Endothelial cell of umbilical vein (primary cell): ENCODE measurements around the gene IPO5. TPM values are rescaled to one million over a fixed set of nuclear protein-coding genes. Genes with fewer than 3 reads are reported as not detected.

Source experiments
- BruUV-seq: library from RNA; stranded (reverse); fragments of 400-500 nt; replicated peaks from 2 replicates; lab custom pipeline; 2021; lab: Mats Ljungman, UMichigan
- CTCF ChIA-PET: fragments of 300-600, 350-600 bp; sonication (Branson Sonifier 250); formaldehyde crosslinking; loops from one replicate; lab custom pipeline; 2021; ENCODE audit warnings: antibody characterized with exemption, inconsistent platforms; lab: Charles Lee
- POLR2A ChIA-PET: fragments of 300-600, 350-600 bp; sonication (Branson Sonifier 250); formaldehyde crosslinking; loops from one replicate; lab custom pipeline; 2021; ENCODE audit warnings: antibody characterized with exemption, inconsistent platforms; lab: Charles Lee
- DNase-seq: peaks from one replicate; pipeline ENCODE4 v3.0.0-alpha.2; 2011; ENCODE audit warnings: low read depth, low spot score
- FAIRE-seq: peaks from 2 replicates; lab custom pipeline; 2011; peaks lifted over from hg19 to GRCh38; lab: Jason Lieb, UNC
- H2AFZ ChIP-seq: 2 replicates; pipeline ENCODE4 v1.6.0; 2012; ENCODE audit warnings: low read depth, low read length, control low read depth, inconsistent platforms
- H3K27ac ChIP-seq: 2 replicates; pipeline ENCODE4 v1.5.1; 2011; ENCODE audit warnings: low read depth, mild to moderate bottlenecking, control low read depth, low read length, moderate library complexity; ENCODE audit not compliant: insufficient read depth
- H3K27me3 ChIP-seq, 2 experiments: 2 replicates each; pipeline versions ENCODE4 v1.6.0 to v1.6.1; 2011; ENCODE audit warnings: low read length in 2 of 2, mixed read lengths in 1 of 2; ENCODE audit not compliant: control insufficient read depth in 2 of 2, insufficient read depth in 2 of 2
- H3K36me3 ChIP-seq, 2 experiments: 2 replicates in 1 of 2; 3 replicates in 1 of 2; pipeline ENCODE4 v1.5.1; 2011; ENCODE audit warnings: low read length in 2 of 2, mild to moderate bottlenecking in 1 of 2, moderate library complexity in 1 of 2; ENCODE audit not compliant: control insufficient read depth in 2 of 2, insufficient read depth in 2 of 2; ENCODE audit errors: extremely low read depth in 1 of 2
- H3K4me1 ChIP-seq: 3 replicates; pipeline ENCODE4 v1.5.1; 2011; ENCODE audit warnings: mild to moderate bottlenecking, low read length; ENCODE audit not compliant: control insufficient read depth, insufficient read depth; ENCODE audit errors: extremely low read depth
- H3K4me2 ChIP-seq: 2 replicates; pipeline ENCODE4 v1.6.1; 2011; ENCODE audit warnings: low read length, control low read depth, mixed read lengths; ENCODE audit not compliant: insufficient read depth
- H3K4me3 ChIP-seq, 3 experiments: fragments of 200-600 bp in 1 of 3; sonication (generic), shearing (Covaris generic) in 1 of 3; replicated peaks in 1 of 3; 2 replicates each; pipeline ENCODE4 v1.5.1; 2011 to 2016; ENCODE audit warnings: control low read depth in 3 of 3, low read length in 3 of 3, mild to moderate bottlenecking in 2 of 3, inconsistent platforms in 1 of 3, low read depth in 1 of 3, moderate library complexity in 1 of 3; ENCODE audit not compliant: insufficient read depth in 1 of 3
- H3K79me2 ChIP-seq: 2 replicates; pipeline ENCODE4 v1.6.0; 2012; ENCODE audit warnings: low read length, inconsistent platforms; ENCODE audit not compliant: control insufficient read depth, insufficient read depth
- H3K9ac ChIP-seq: replicated peaks from 2 replicates; pipeline ENCODE3; 2011; ENCODE audit warnings: low read length, control low read depth; ENCODE audit not compliant: insufficient read depth; ENCODE audit errors: extremely low read depth
- H3K9me1 ChIP-seq: replicated peaks from 3 replicates; pipeline ENCODE4 v1.6.0; 2011; ENCODE audit warnings: mild to moderate bottlenecking, low read length; ENCODE audit not compliant: control insufficient read depth, insufficient read depth; ENCODE audit errors: extremely low read depth
- H3K9me3 ChIP-seq: replicated peaks from 2 replicates; pipeline ENCODE4 v1.5.1; 2012; ENCODE audit warnings: low read length, inconsistent platforms; ENCODE audit not compliant: control insufficient read depth, insufficient read depth
- H4K20me1 ChIP-seq: replicated peaks from 2 replicates; pipeline ENCODE3; 2011; ENCODE audit warnings: mild to moderate bottlenecking, low read length; ENCODE audit not compliant: control insufficient read depth, insufficient read depth; ENCODE audit errors: extremely low read depth
- CTCF ChIP-seq, 2 donors: IDR thresholded peaks; 1 replicate in 1 of 2; 2 replicates in 1 of 2; pipeline ENCODE4 v1.5.1; 2011; ENCODE audit warnings: low read length in 2 of 2, mild to moderate bottlenecking in 2 of 2, moderate library complexity in 2 of 2, control low read depth in 1 of 2, inconsistent platforms in 1 of 2, low read depth in 1 of 2; ENCODE audit not compliant: insufficient read depth in 1 of 2; ENCODE audit errors: extremely low read depth in 1 of 2
- EZH2 ChIP-seq: IDR thresholded peaks from 2 replicates; pipeline ENCODE4 v1.6.1; 2012; ENCODE audit warnings: borderline replicate concordance, low read depth, mild to moderate bottlenecking, moderate library complexity, low read length, inconsistent platforms; ENCODE audit not compliant: severe bottlenecking
- FOS ChIP-seq: IDR thresholded peaks from 2 replicates; pipeline ENCODE4 v1.6.1; 2011; ENCODE audit warnings: mild to moderate bottlenecking, low read length, moderate library complexity, borderline replicate concordance; ENCODE audit not compliant: insufficient read depth
- GATA2 ChIP-seq: IDR thresholded peaks from 2 replicates; pipeline ENCODE4 v1.7.0; 2011; ENCODE audit warnings: low read depth, mild to moderate bottlenecking, moderate library complexity, mixed read lengths, low read length; ENCODE audit not compliant: insufficient read length, insufficient read depth
- JUN ChIP-seq: IDR thresholded peaks from 2 replicates; pipeline ENCODE4 v1.6.1; 2011; ENCODE audit warnings: borderline replicate concordance, low read depth; ENCODE audit not compliant: insufficient read length, insufficient read depth
- MYC ChIP-seq: IDR thresholded peaks from one replicate; pipeline ENCODE4 v1.6.1; 2011; ENCODE audit warnings: mild to moderate bottlenecking, low read depth, low read length
- POLR2A ChIP-seq: IDR thresholded peaks from 2 replicates; pipeline ENCODE4 v1.6.1; 2012; ENCODE audit warnings: low read depth, mild to moderate bottlenecking, control low read depth, low read length
- POLR2AphosphoS5 ChIP-seq: IDR thresholded peaks from 2 replicates; pipeline ENCODE4 v1.6.1; 2012; ENCODE audit warnings: low read depth, mild to moderate bottlenecking, control low read depth, low read length, moderate library complexity; ENCODE audit not compliant: insufficient read depth
- dilution Hi-C: fragments of 300-500 bp; cut with MboI; formaldehyde crosslinking; loops from one replicate; pipeline ENCODE4 v1.15.0; 2019; ENCODE audit warnings: low sequenced_read_pairs; ENCODE audit not compliant: extremely low pct_ligation_motif_present
- intact Hi-C: fragments of 100-400 bp; cut with micrococcal nuclease; formaldehyde crosslinking; loops from one replicate; pipeline ENCODE4 v1.10.0; 2022
- polyA plus RNA-seq, 4 experiments: library from polyadenylated mRNA; depleted of rRNA in 3 of 4; stranded (reverse) in 3 of 4; unstranded in 1 of 4; fragments of >200 nt; gene quantifications; 2 replicates each; pipeline versions ENCODE4 v1.2.1 to v1.2.3, GENCODE V29; 2011 to 2012; ENCODE audit warnings: missing spikeins in 1 of 4
- total RNA-seq: library from RNA; stranded (reverse); gene quantifications from 2 replicates; pipeline ENCODE4 v1.2.3, GENCODE V29; 2021
- TF ChIP-seq, protein P1 (sequence below): IDR thresholded peaks from 2 replicates; pipeline ENCODE4 v1.6.1; 2011; ENCODE audit not compliant: insufficient read depth, insufficient read length

IPO5 gene
- total and polyA plus RNA-seq, 2 donors (not counting 3 experiments of a cell fraction or from before 2014, with no cell fraction given): 50.4 to 183 TPM

DNA sequence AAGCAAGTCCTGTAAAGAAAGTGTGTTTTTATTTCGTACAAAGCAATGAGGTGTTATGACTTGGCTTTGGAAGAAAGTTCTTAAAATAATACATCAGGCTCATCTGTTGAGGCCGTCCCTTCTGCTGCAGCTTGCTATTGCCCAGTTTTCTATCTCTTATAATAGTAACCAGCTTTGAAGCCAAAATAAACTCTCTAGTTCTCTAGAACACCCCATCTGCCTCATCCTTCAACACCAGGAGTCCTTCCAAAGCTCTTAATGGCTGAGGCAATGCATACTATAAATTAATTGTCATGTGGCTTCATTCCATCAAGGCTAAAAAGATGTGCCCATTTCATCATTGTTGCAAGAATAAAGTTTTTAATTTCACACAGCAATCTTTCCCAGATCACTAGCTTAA lies 49.4 kb upstream of the IPO5 start:
- Histone ChIP-seq H3K4me2 (no peak overlapping the region), H3K4me3 (no peak overlapping the region), H3K4me1 (no peaks in the 10 kb centered on the region), H3K9ac (no peak overlapping the region), H4K20me1 (no peaks in the 10 kb centered on the region), H3K9me3 (no peaks in the 10 kb centered on the region), H3K9me1 (no peaks in the 10 kb centered on the region), H3K27ac (no peak overlapping the region), H2AFZ (no peak overlapping the region), H3K79me2 (no peaks in the 10 kb centered on the region), H3K36me3 (no peaks in the 10 kb centered on the region), H3K27me3 (peaks cover 3 to 5% of the 10 kb centered on the region in 2 experiments)
- TF ChIP-seq JUN (no peak), CTCF (IDR thresholded peaks at IDR 0.05; ENCODE audit: extremely low read depth in 1 of 2, insufficient read depth in 1 of 2, low read depth in 1 of 2, low read length in 2 of 2) (no peak), MYC (no peak), EZH2 (no peak), FOS (no peak), POLR2AphosphoS5 (no peak), POLR2A (no peak), GATA2 (no peak)
- TF ChIP-seq, protein P1, sequence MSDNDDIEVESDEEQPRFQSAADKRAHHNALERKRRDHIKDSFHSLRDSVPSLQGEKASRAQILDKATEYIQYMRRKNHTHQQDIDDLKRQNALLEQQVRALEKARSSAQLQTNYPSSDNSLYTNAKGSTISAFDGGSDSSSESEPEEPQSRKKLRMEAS: no peak
- dilution Hi-C loops (no loop called here), intact Hi-C loops (no loop called here)
- no TSS peak for BruUV-seq
- CTCF ChIA-PET: interaction anchor here (1.6 to 1.7 kb wide), 2 partner anchors 8 to 48 kb away, joined by 4 to 5 read pairs; no protein-coding TSS in a partner anchor
- no peak for FAIRE-seq
- POLR2A ChIA-PET: no interaction called here
- no peak for DNase-seq
